Activated CD8-positive, alpha-beta T cell treated with anti-CD3 and anti-CD28 coated beads, Interleukin-2, amount 10 ng/mL, durations not matched to agents 7 days and 5 days (primary cell): ENCODE results near the gene ZNF865. TPM values are rescaled to one million over a fixed set of nuclear protein-coding genes. Genes with fewer than 3 reads are reported as not detected.

ENCODE experiments used
- ATAC-seq: fragments of 150-1000 bp; cut with Tn5 transposase; one replicate; pipeline ENCODE4 v1.10.0; 2021; ENCODE audit warnings: moderate library complexity
- CTCF ChIA-PET: fragments of 350-600 bp; sonication (Branson Sonifier 250); formaldehyde crosslinking; loops from one replicate; lab custom pipeline; 2021; ENCODE audit warnings: antibody characterized with exemption; lab: Charles Lee
- POLR2A ChIA-PET: fragments of 350-600 bp; sonication (Branson Sonifier 250); formaldehyde crosslinking; loops from one replicate; lab custom pipeline; 2021; ENCODE audit warnings: antibody characterized with exemption; lab: Charles Lee
- DNase-seq: peaks from one replicate; pipeline ENCODE4 v3.0.0-alpha.2; 2020
- H3K27ac Mint-ChIP-seq: one replicate; pipeline ENCODE4 v1.8.0; 2021; ENCODE audit warnings: mild to moderate bottlenecking, mixed read lengths
- H3K27me3 Mint-ChIP-seq: one replicate; pipeline ENCODE4 v1.8.0; 2021; ENCODE audit warnings: low read depth, mixed read lengths
- H3K36me3 Mint-ChIP-seq: one replicate; pipeline ENCODE4 v1.8.0; 2021; ENCODE audit warnings: low read depth, mixed read lengths
- H3K4me1 Mint-ChIP-seq: one replicate; pipeline ENCODE4 v1.8.0; 2021; ENCODE audit warnings: low read depth, mixed read lengths
- H3K4me3 Mint-ChIP-seq: one replicate; pipeline ENCODE4 v1.8.0; 2021; ENCODE audit warnings: mild to moderate bottlenecking, mixed read lengths
- H3K9me3 Mint-ChIP-seq: one replicate; pipeline ENCODE4 v1.8.0; 2022; ENCODE audit warnings: mixed read lengths; ENCODE audit not compliant: insufficient read depth
- total RNA-seq, 2 experiments: library from RNA; stranded (reverse); gene quantifications; one replicate each; pipeline ENCODE4 v1.2.3, GENCODE V29; 2021

ZNF865 gene
- total RNA-seq, 2 experiments from 2014 or later = 14.8 to 15.8 TPM

DNA sequence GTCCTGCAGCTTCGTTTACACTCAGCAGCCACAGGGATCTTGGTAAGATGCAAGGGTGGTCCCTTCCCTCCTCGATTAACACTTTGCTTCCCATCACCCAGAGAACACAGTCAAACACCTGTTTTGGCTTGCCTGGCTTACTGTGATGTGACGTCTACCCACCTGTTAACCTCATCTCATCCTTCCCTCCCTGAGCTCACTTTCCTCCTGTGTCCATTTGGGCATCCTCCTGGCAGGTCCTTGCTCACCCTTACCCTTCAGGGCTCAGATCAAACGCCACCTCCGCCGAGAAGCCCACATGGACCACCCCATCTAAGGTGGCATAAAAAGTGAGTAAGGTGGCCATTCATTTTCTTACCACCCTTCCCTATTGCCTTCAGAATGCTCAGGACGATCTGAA, 15.3 kb upstream of the ZNF865 start:
- H3K4me1 Mint-ChIP-seq = peaks cover 20% of the 10 kb centered on the region
- ATAC-seq = no peak
- no peak overlapping the region for H3K4me3 Mint-ChIP-seq
- no peaks in the 10 kb centered on the region for H3K9me3 Mint-ChIP-seq
- CTCF ChIA-PET = no interaction called here
- peaks cover 17% of the 10 kb centered on the region for H3K27me3 Mint-ChIP-seq
- POLR2A ChIA-PET = no interaction called here
- DNase-seq = no peak
- no peak overlapping the region for H3K27ac Mint-ChIP-seq
- H3K36me3 Mint-ChIP-seq = peaks cover 9% of the 10 kb centered on the region

DNA sequence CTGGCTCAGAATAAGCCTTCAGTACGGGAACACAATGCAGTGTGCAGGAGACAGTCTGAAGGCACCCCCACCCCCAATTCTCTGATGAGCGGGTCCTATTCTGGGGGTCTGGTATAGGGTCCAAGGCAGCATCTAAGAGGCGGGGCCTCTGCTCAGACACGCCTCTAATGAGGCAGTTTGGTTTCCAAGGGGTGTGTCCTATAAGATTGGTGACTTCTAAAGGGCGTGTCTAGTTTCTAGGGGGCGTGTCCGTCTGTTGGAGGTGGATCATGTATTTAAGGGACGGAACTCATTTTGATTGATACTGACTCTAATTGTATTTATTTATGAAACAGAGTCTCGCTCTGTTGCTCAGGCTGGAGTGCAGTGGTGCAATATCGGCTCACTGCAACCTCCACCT, 14.8 kb upstream of the ZNF865 start:
- H3K4me1 Mint-ChIP-seq = peaks cover 16% of the 10 kb centered on the region
- H3K9me3 Mint-ChIP-seq = no peaks in the 10 kb centered on the region
- POLR2A ChIA-PET = no interaction called here
- H3K4me3 Mint-ChIP-seq = no peak overlapping the region
- H3K27me3 Mint-ChIP-seq = peaks cover 12% of the 10 kb centered on the region
- ATAC-seq = no peak
- CTCF ChIA-PET = no interaction called here
- H3K36me3 Mint-ChIP-seq = peaks cover 14% of the 10 kb centered on the region
- no peak for DNase-seq
- H3K27ac Mint-ChIP-seq = no peak overlapping the region

DNA sequence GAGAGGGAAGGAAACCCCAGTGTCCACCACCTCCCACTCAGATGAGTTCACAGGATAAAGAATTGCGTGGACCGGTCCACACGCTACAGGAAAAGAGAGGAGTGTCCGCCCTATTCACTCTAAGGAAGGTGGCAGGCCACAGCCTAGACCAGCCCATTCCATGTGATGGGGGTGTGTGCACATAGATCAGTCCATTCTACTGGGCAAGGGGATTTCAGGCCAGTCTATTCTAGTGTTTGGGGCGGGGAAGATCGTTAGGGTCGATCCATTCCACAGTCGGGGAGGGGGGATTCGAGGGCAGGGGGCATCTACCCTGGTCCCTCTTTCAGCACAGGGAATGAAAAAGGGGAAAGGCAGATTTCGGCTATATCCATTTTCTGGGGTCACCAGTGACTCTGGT, 13.9 kb upstream of the ZNF865 start:
- CTCF ChIA-PET = no interaction called here
- POLR2A ChIA-PET = no interaction called here
- Mint-ChIP-seq H3K36me3 (peaks cover 23% of the 10 kb centered on the region), H3K4me3 (no peak overlapping the region), H3K27ac (no peak overlapping the region), H3K9me3 (no peaks in the 10 kb centered on the region), H3K4me1 (peaks cover 10% of the 10 kb centered on the region), H3K27me3 (peaks cover 7% of the 10 kb centered on the region)
- ATAC-seq (no peak), DNase-seq (no peak)

DNA sequence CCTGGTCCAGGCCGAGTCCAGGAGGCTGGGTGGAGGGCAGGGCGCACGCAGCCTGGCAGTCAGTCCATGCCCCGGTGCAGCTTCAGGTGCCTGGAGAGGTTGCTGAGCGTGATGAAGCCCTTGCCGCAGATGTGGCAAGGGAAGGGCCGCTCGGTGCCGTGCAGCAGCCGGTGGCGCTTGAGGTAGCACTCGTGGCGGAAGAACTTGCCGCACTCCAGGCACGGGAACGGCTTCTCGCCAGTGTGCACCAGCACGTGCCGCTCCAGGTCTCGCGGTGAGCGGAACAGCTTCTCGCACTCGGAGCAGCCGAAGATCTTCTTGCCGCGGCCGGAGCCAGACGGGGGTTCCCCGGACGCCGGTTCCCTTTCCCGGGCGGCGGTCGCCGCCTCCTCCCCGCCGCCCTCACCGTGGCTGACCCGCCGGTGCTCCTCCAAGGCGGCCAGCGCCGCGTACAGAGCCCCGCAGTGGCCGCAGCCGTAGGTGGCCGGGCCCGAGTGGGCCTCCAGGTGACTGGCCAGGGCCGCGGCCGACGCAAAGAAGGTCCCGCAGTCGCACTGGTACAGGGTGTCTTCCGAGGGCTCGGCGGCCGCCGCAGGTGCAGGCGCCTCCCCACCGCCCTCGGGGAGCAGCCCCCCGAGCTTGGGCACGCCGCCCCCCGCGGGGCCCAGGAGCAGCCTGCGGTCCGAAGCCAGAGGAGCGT, 12.9 kb upstream of the ZNF865 start:
- Mint-ChIP-seq H3K27ac (no peak overlapping the region), H3K36me3 (peaks cover 28% of the 10 kb centered on the region), H3K27me3 (no peaks in the 10 kb centered on the region), H3K4me1 (peaks cover under 1% of the 10 kb centered on the region), H3K4me3 (no peak overlapping the region), H3K9me3 (no peaks in the 10 kb centered on the region)
- ChIA-PET CTCF (no interaction called here), POLR2A (no interaction called here)
- DNase-seq (no peak), ATAC-seq (no peak)

DNA sequence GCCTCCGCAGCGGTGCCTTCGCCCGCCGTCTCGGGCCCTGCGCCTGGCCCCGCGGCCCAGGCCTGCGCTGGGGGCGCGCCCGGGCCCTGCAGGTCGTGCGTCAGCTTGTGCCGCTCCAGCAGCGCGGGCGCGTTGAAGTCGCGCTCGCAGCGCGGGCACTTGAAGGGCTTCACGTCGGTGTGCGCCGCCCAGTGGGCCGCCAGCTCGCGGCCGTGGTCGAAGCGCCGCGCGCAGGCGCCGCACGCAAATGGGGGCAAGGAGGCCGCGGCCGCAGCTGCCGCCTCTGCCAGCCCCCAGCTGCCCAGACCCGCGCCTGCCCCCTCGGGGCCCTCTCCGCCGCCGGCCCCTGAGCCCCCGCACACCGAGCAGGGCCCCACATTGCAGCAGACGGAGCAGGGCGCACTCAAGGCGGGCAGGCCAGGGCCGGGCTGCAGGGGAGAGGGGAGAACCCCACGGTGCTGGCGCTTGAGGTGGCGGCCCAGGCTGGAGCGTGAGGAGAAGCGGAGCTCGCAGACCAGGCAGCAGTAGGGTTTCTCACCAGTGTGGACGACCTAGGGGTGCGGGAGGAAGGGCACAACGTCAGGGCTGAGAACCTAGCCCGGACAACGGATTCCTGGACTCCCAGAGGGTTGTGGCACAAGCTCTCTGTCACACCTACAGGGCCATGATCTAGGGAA, 12.2 kb upstream of the ZNF865 start:
- ATAC-seq = no peak
- no peak overlapping the region for H3K27ac Mint-ChIP-seq
- POLR2A ChIA-PET = no interaction called here

DNA sequence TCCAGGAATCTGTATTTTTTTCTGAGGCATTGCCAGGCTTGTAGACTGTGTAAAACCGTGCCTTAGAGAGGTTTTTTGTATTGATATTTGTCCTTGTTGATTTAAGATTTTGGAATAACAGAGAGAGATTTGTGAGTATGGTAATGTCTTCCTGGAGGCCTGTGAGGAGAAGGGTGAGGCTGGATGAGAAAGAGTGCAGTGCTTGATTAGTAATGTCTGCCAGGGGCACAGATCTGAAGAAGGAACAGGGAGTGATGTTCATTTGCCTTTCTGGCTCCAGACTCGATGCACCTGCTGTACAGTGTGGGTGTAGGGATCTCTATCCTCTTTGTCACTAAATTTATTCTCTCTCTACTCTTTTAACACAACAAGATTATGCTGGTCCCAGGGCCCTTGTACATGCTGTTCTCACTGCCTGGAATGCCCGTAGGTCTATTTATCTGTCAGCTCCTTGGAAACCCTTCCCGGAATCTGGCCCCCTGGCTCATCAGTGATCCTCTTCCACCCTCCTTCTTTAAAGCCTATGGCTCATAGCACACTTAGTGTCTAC, 10.4 kb upstream of the ZNF865 start:
- no peak overlapping the region for H3K4me3 Mint-ChIP-seq
- peaks cover 10% of the 10 kb centered on the region for H3K4me1 Mint-ChIP-seq
- H3K9me3 Mint-ChIP-seq = no peaks in the 10 kb centered on the region
- ChIA-PET POLR2A (no interaction called here), CTCF (no interaction called here)
- ATAC-seq = no peak
- no peak for DNase-seq
- H3K27ac Mint-ChIP-seq = no peak overlapping the region
- H3K27me3 Mint-ChIP-seq = no peaks in the 10 kb centered on the region
- peaks cover 36% of the 10 kb centered on the region for H3K36me3 Mint-ChIP-seq

More for the DNA sequence above, 12.2 kb upstream of the ZNF865 start:
- no peak for DNase-seq
- H3K9me3 Mint-ChIP-seq = no peaks in the 10 kb centered on the region
- peaks cover 30% of the 10 kb centered on the region for H3K36me3 Mint-ChIP-seq
- H3K4me3 Mint-ChIP-seq = no peak overlapping the region
- no peaks in the 10 kb centered on the region for H3K27me3 Mint-ChIP-seq
- CTCF ChIA-PET = interaction anchor here (1.1 kb wide), 1 partner anchor 89 kb away, joined by 3 read pairs; no protein-coding TSS in a partner anchor
- peaks cover 3% of the 10 kb centered on the region for H3K4me1 Mint-ChIP-seq

DNA sequence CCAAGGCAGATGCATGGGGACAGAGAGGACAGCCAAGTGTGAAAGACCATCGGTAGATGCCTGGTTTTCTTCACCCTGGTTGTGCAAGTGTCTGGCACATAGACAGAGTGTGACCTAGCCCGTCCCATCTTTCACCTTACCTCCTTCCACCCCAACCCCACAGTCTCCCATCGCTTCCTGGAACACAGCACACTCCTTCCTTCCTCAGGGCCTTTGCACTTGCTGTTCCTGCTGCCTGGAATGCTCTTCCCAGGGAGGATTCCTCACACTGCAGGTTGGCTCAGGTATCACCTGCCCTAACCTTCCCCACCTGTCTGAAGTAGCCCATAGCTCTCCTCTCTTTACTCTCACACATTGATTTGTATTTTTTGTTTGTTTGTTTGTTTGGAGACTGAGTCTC, 9.1 kb upstream of the ZNF865 start:
- Mint-ChIP-seq H3K4me3 (no peak overlapping the region), H3K9me3 (no peaks in the 10 kb centered on the region)
- POLR2A ChIA-PET = interaction anchor here (0.7 to 1.4 kb wide), 2 partner anchors 10 to 75 kb away, joined by 3 read pairs; partner anchors contain the start of gene ZNF865

DNA sequence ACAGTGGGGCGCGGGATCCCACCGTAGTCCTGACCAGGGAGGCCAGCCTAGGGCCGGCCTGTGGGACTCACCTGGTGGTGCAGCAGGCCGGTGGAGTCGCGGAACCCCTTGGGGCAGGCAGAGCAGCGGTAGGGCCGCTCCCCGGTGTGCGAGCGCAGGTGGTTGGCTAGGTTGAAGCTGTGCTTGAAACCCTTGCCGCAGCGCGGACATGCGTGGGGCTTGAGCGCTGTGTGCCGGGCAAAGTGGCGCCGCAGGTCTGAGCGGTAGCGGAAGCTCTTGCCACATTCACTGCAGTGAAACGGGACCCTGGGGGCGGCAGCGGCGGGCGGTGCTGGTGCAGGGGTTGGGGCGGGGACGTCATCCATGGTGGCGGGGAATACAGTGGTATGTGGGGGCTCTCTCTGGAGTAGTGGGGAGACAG, 7.9 kb upstream of the ZNF865 start:
- ATAC-seq (no peak), DNase-seq (no peak)
- POLR2A ChIA-PET = no interaction called here
- CTCF ChIA-PET = no interaction called here
- peaks cover 40% of the 10 kb centered on the region for H3K36me3 Mint-ChIP-seq
- H3K4me3 Mint-ChIP-seq = no peak overlapping the region
- no peak overlapping the region for H3K27ac Mint-ChIP-seq
- no peaks in the 10 kb centered on the region for H3K9me3 Mint-ChIP-seq
- H3K4me1 Mint-ChIP-seq = peaks cover 23% of the 10 kb centered on the region
- H3K27me3 Mint-ChIP-seq = no peaks in the 10 kb centered on the region

More for the DNA sequence above, 9.1 kb upstream of the ZNF865 start:
- Mint-ChIP-seq H3K27me3 (no peaks in the 10 kb centered on the region), H3K36me3 (peaks cover 36% of the 10 kb centered on the region), H3K27ac (no peak overlapping the region), H3K4me1 (peaks cover 17% of the 10 kb centered on the region)
- ATAC-seq = no peak
- DNase-seq = no peak
- CTCF ChIA-PET = no interaction called here

DNA sequence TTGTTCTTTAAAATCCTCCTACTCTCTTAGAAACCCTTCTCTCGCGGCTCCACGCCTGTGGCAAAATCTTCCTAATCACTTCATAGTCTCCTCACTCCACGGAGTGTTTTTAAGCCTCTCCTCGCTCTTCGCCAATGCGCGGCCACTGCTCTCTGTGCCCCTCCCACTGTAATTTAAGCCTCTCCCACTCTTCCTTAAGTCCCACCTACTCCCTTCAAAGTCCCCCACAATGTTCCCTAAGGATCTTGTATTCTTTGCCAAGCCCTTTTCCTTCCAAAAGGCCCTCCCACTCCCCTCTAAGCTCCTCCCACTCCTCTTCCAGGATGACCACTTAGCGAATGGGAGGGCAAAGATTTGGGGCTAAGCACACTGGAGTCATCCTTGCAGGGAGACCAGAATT, 7.4 kb upstream of the ZNF865 start:
- Mint-ChIP-seq H3K36me3 (peaks cover 42% of the 10 kb centered on the region), H3K4me3 (no peak overlapping the region), H3K9me3 (no peaks in the 10 kb centered on the region), H3K4me1 (peaks cover 23% of the 10 kb centered on the region), H3K27ac (no peak overlapping the region), H3K27me3 (no peaks in the 10 kb centered on the region)
- CTCF ChIA-PET = no interaction called here
- DNase-seq = no peak
- no peak for ATAC-seq
- POLR2A ChIA-PET = interaction anchor here (2.4 kb wide), 1 partner anchor 29 kb away, joined by 9 read pairs; no protein-coding TSS in a partner anchor

DNA sequence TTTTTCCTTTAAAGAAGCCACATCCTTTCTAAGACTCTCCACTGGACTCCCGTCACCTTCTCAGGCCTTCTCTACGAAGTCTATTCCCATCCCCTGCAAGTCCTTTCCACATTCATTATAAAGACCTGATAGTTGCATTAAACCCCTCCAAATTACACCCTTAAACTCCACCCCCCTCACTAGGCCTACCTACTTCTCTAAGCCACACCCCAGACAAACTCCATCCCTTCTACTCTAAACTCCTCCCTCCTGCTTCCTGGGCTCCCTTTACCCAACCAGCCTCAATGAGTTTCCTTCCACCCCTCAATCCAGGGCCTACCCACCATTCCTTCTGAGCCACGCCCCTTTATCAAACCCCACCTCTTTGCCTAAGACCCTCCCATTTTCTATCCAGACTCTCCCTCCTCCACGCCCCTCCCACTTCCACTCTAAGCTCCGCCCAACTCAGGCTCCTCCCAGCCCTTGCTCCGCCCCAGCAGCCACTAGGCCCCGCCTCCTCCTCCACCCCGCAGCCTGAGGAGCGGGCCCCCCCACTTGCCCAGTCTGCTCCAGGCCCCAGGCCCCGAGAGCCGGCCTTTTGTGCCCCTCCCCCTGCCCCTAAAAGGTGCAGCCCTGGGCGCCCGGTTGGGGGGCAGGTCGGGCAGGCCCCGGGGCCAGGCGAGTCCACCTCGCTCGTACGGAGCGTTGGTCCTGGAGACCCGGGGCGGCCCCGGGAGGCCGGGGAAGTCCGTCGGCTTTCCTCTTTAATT, 6.6 kb upstream of the ZNF865 start:
- peak; percentile 95 for DNase-seq
- H3K4me3 Mint-ChIP-seq = peak overlapping the region; percentile 97
- peaks cover 47% of the 10 kb centered on the region for H3K36me3 Mint-ChIP-seq
- no peaks in the 10 kb centered on the region for H3K27me3 Mint-ChIP-seq
- H3K9me3 Mint-ChIP-seq = no peaks in the 10 kb centered on the region
- H3K4me1 Mint-ChIP-seq = peaks cover 32% of the 10 kb centered on the region
- peak overlapping the region; percentile 100 for H3K27ac Mint-ChIP-seq
- CTCF ChIA-PET = interaction anchor here (0.9 to 1.8 kb wide), 8 partner anchors 26 to 258 kb away, joined by 3 to 12 read pairs (median 4); partner anchors contain the start of genes U2AF2 and ZNF784
- POLR2A ChIA-PET = interaction anchor here (0.7 to 2.4 kb wide), 12 partner anchors 11 to 192 kb away, joined by 3 to 10 read pairs (median 4); partner anchors contain the start of genes U2AF2, UBE2S, ZNF579 and ZNF784
- peak; percentile 73 for ATAC-seq

DNA sequence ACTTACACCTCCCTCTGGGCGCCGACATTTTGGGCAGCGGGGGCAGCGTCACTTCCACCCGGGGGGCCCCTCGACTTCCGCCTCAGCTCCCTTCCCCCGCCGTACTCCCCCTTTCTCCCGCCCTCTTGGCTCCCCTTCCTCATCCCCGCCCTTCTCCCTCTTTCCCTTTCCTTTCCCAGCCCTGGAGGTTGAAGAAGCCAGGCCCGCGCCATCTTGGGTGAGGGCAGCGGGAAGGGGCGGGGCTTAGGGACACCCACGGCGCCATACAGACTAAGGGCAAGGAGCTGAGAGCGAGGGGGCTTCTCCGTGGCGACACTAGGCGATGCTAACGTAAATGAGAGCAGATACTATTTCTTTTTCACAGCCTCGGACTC, 6.0 kb upstream of the ZNF865 start, which contains the start of gene FIZ1:
TSS of gene FIZ1 (minus strand) at position 50 of the 374 bp plus-strand sequence. CDS start 1,652 bp downstream, outside the sequence.
- H3K27me3 Mint-ChIP-seq = no peaks in the 10 kb centered on the region
- H3K36me3 Mint-ChIP-seq = peaks cover 47% of the 10 kb centered on the region
- POLR2A ChIA-PET = interaction anchor here (0.7 to 2.4 kb wide), 12 partner anchors 12 to 192 kb away, joined by 3 to 10 read pairs (median 3); partner anchors contain the start of genes U2AF2, UBE2S, ZNF579 and ZNF784
- ATAC-seq (peak; percentile 80), DNase-seq (peak; percentile 98)
- no peaks in the 10 kb centered on the region for H3K9me3 Mint-ChIP-seq
- H3K27ac Mint-ChIP-seq = peak within 1 kb of the TSS; percentile 100
- peaks cover 35% of the 10 kb centered on the region for H3K4me1 Mint-ChIP-seq
- H3K4me3 Mint-ChIP-seq = peak within 1 kb of the TSS; percentile 97
- CTCF ChIA-PET = interaction anchor here (0.9 to 1.8 kb wide), 9 partner anchors 25 to 259 kb away, joined by 3 to 12 read pairs (median 4); partner anchors contain the start of genes U2AF2 and ZNF784
